ENCODE results near the gene WWC1.

DNA sequence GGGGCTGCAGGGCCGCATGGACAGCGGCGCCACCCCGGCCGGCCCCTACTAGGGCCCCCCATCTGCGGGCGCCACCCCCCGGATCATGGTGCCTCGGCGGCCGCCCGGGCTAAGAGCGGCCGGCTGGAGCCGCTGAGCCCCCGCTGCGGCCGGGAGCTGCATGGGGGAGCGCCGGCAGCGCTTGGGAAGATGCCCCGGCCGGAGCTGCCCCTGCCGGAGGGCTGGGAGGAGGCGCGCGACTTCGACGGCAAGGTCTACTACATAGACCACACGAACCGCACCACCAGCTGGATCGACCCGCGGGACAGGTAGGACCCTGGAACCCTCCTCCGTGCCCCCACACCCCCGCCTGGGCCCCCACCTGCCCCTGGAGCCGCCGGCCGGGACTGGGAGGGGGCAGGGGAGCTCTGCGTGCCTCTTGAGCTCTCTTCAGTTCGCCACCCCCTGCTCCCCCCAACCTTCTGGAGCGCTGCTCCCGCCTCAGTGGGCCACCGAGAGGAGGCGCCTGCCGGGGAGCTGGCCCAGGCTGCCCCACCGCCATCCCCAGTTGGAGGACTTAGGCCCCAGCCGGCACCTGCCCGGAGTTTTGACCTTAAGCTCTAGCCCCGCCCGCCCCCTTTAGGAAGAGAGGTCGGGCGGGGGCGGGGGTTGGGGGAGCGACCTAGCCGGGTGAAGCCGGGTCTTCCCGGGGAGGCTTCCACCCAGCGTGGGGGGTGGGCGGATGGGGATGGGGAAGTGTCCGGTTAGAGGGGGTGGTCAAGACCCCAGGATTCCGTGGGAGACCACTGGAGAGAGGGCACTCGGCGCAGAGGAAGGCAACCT lies 730 bp downstream of the WWC1 start:
- TF ChIP-seq POLR2A (IDR thresholded peaks at IDR 0.05) (no peak), CTCF (IDR thresholded peaks at IDR 0.05) (no peak)

Measured in vagina (tissue), 2 donors.